GM12872 (cell line): ENCODE results near the gene RNF213.

Experiments used
- TF ChIP-seq, protein P1 (sequence below): IDR thresholded peaks from 3 replicates; pipeline ENCODE4 v1.5.1; 2011; ENCODE audit warnings: low read depth, mild to moderate bottlenecking, low read length, moderate library complexity; ENCODE audit not compliant: insufficient read depth

Gene RNF213

GRCh38 chr17:80281516-80281915 is 20.9 kb downstream of the RNF213 start:
- TF ChIP-seq, protein P1, sequence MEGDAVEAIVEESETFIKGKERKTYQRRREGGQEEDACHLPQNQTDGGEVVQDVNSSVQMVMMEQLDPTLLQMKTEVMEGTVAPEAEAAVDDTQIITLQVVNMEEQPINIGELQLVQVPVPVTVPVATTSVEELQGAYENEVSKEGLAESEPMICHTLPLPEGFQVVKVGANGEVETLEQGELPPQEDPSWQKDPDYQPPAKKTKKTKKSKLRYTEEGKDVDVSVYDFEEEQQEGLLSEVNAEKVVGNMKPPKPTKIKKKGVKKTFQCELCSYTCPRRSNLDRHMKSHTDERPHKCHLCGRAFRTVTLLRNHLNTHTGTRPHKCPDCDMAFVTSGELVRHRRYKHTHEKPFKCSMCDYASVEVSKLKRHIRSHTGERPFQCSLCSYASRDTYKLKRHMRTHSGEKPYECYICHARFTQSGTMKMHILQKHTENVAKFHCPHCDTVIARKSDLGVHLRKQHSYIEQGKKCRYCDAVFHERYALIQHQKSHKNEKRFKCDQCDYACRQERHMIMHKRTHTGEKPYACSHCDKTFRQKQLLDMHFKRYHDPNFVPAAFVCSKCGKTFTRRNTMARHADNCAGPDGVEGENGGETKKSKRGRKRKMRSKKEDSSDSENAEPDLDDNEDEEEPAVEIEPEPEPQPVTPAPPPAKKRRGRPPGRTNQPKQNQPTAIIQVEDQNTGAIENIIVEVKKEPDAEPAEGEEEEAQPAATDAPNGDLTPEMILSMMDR: no peak

- TF ChIP-seq, protein P1: no peak
Observed at GRCh38 chr17:80283116-80283852, 22.6 kb downstream of the RNF213 start.

GRCh38 chr17:80284631-80285030 is 24.0 kb downstream of the RNF213 start:
- TF ChIP-seq, protein P1: peak; percentile 8; the same call in 1 of the 3 replicates

DNA sequence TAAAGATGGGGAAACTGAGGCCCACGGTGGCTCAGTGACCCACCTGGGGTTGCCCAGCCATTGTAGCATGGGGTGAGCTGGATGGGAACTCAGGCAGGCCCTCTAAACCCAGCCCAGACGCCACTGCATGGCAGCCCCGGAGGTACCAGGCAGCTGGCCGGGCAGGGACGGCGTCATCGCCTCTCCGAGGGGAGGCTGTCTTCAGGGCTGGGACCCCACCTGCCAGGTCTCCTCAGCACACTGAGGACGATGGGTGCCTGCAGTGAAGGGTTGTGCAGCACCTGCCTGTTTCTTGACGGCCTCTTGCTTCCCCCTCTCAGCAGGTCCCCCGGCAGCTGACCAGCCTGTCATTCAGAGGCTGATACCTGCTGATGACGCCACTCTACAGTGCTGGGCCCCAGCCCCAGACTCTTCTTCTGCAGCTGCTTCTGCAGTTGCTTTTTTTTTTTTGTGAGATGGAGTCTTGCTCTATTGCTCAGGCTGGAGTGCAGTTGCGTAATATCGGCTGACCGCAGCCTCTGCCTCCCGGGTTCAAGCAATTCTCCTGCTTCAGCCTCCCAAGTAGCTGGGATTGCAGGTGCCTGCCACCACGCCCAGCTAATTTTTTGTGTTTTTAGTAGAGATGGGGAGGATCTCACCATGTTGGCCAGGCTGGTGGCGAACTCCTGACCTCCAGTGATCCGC is 24.7 kb downstream of the RNF213 start:
- TF ChIP-seq, protein P1: no peak

DNA sequence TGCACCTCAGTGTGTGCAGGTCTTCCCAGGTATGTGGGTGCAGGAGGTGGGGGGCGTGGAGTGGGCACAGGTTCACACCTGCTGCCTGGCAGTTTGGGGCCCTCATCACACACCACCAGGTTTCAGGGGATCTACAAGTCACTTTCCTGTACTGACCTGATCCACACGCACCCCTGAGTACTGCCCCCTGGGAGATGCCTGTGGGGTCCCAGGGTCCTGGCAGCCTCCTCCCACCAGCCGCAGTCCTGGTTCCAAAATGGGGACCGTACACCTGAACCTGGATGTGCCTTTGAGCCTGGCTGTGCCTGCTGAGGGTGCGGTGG is 25.9 kb downstream of the RNF213 start:
- TF ChIP-seq, protein P1: no peak

DNA sequence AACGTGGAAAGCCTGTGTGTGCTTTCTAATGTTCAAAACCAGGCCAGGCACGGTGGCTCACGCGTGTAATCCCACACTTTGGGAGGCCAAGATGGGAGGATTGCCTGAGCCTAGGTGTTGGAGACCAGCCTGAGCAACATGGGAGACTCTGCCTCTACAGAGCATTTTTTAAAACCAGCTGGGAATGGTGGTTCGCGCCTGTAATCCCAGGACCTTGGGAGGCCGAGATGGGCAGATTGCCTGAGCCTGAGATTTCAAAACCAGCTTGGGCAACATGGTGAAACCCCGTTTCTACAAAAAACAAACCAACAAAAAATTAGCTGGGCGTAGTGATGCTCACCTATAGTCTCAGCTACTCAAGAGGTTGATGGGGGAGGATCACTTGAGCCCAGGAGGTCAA is 26.4 kb downstream of the RNF213 start:
- TF ChIP-seq, protein P1: no peak

DNA sequence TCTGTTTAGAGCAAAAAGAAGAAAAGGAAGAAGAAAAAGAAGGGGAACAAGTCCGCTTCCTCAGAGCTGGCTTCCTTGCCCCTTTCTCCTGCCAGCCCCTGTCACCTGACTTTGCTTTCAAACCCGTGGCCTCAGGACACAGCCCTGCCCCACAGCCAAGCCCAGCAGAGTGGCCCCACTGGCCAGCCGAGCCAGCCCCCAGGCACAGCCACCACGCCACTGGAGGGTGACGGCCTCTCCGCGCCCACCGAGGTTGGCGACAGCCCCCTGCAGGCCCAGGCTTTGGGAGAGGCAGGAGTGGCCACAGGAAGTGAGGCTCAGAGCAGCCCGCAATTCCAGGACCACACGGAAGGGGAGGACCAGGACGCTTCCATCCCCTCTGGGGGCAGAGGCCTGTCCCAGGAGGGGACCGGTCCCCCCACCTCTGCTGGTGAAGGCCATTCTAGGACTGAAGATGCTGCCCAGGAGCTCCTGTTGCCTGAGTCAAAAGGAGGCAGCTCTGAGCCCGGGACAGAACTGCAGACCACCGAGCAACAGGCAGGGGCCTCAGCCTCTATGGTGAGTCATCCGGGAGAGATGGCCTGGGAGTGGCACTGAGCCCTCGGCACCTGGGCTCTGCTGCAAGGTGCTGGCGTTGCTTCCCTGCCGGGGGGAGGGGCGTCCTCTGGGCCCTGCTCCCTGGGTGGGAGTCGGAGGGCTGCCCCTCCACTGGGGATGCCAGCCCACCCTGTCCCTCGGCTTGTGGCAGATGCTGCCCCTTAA is 27.3 kb downstream of the RNF213 start:
- TF ChIP-seq, protein P1: no peak
